ENCODE measurements around the gene SPINT1. TPM values are rescaled to one million over a fixed set of nuclear protein-coding genes. Genes with fewer than 3 reads are reported as not detected.
A peak's percentile ranks its signal among the peaks of the same experiment; 100 is the strongest.

SPINT1 gene
- total RNA-seq, 1 donor from 2014 or later: 96.8 TPM

DNA sequence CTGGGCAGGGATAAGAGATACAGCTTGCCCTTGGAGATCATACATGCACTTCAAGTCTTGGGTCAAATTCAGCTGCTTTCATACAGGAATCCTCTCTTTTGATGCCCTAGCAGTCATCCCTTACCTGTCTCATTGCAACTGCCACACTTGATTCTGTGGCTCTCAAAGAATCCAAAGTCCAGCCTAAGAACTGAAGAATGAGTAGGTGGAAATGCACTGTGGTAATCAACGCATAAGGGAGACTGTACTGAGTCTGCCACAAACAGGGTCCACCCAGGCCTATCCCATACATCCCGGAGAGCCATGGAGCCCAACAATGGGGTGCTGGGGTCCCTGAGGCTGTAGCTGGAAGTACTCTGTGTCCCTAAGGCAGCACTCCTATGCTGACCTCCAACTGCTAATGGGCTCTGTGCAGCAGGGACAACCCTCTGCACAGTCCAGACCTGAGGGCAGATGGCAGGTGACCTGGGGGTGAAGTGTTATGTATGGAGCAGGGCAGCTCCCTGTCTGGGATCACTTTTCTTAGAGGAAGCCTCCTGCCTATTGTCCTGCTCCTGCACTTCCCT is 48.7 kb downstream of the SPINT1 start:
- H3K36me3 ChIP-seq: peaks cover 18% of the 10 kb centered on the region
- H3K4me3 ChIP-seq: no peak overlapping the region
- no peaks in the 10 kb centered on the region for H3K9me3 ChIP-seq
- H3K27ac ChIP-seq: no peak overlapping the region
- TF ChIP-seq CTCF (IDR thresholded peaks at IDR 0.05): no peak
- peaks cover 10% of the 10 kb centered on the region for H3K4me1 ChIP-seq
- no peak for DNase-seq
- no peaks in the 10 kb centered on the region for H3K27me3 ChIP-seq
- intact Hi-C loops (cut with DNase I): no loop called here
- no peak for ATAC-seq

- no peak for ATAC-seq
- peaks cover 23% of the 10 kb centered on the region for H3K36me3 ChIP-seq
- H3K27me3 ChIP-seq: no peaks in the 10 kb centered on the region
- no peak for DNase-seq
- no peak overlapping the region for H3K4me3 ChIP-seq
- no peaks in the 10 kb centered on the region for H3K9me3 ChIP-seq
- no peak for TF ChIP-seq CTCF (IDR thresholded peaks at IDR 0.05)
- intact Hi-C loops (cut with DNase I): no loop called here
- no peak overlapping the region for H3K27ac ChIP-seq
- peaks cover 10% of the 10 kb centered on the region for H3K4me1 ChIP-seq
These were observed 49.3 kb downstream of the SPINT1 start for GRCh38 chr15:40893019-40893670.

DNA sequence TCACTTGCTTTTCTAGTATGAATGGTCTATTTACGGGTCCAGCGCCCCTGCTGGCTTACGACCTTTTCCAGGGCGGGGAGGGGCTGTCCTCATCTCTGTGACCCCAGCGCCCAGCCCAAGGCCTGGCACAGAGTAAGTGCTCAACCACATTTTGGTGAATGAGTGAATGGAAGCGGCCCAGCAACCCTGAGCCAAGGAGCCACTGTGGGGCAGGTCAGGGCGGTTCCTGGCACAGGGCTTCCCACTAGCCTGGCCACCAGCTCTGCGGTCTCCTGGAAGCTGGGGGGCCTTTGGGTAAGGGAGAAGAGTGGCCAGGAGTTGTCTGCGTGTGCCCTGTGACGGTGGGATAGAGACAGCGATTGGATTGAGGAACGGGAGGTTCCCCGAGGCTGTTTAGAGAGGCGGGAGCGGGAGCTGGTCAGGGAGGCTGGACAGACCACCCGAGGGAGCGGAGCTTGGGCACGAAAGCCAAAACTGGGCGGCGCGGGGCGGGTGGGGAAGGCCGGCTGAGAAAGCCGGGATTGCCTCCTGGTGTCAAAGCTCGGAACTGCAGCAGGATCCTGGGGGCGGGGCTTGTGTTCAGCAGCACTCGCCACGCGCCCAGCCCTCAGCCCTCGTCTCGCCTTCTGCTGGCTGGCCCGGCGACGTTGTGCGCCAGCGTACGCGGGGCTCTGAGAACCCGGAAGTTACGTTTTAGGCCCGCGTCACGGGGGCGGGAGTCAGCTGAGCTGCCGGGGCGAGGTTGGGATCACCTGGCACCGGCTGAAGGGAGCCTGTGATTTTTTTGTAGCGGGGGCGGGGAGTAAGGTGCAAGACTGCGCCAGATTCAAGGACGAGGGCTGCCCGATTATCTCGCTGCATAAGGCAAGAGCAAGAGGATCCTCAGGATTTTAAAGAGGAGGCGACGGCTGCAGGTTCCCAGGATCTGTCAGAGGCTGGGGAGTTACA is 50.2 kb downstream of the SPINT1 start, which contains the start of gene VPS18:
TSS of gene VPS18 (plus strand) at position 718 of the 948 bp plus-strand sequence. CDS start 319 bp downstream, outside the sequence.
- peaks cover 31% of the 10 kb centered on the region for H3K36me3 ChIP-seq
- ATAC-seq (peak; percentile 98), DNase-seq (peak; percentile 99)
- H3K4me3 ChIP-seq: peak within 1 kb of the TSS; percentile 97
- H3K9me3 ChIP-seq: no peaks in the 10 kb centered on the region
- H3K27me3 ChIP-seq: no peaks in the 10 kb centered on the region
- H3K27ac ChIP-seq: peak within 1 kb of the TSS; percentile 88
- TF ChIP-seq CTCF (IDR thresholded peaks at IDR 0.05): peak; percentile 98
- intact Hi-C loops (cut with DNase I): no loop called here
- peaks cover 10% of the 10 kb centered on the region for H3K4me1 ChIP-seq

GRCh38 chr15:40894681-40895448 is 51.0 kb downstream of the SPINT1 start:
- intact Hi-C loops (cut with DNase I): no loop called here
- ATAC-seq: peak; percentile 56
- Histone ChIP-seq H3K27ac (peak overlapping the region; percentile 88), H3K4me3 (peak overlapping the region; percentile 97), H3K27me3 (no peaks in the 10 kb centered on the region), H3K9me3 (no peaks in the 10 kb centered on the region), H3K4me1 (peaks cover 10% of the 10 kb centered on the region), H3K36me3 (peaks cover 40% of the 10 kb centered on the region)
- TF ChIP-seq CTCF (IDR thresholded peaks at IDR 0.05): peak; percentile 44
- peak; percentile 82 for DNase-seq
